B cell (primary cell): Measurements from ENCODE around the gene YIF1A. TPM values are rescaled to one million over a fixed set of nuclear protein-coding genes. Genes with fewer than 3 reads are reported as not detected.
A peak's percentile ranks its signal among the peaks of the same experiment; 100 is the strongest.

Experiments used
- ATAC-seq: fragments of 200-7000 bp; cut with Tn5 transposase; one replicate; pipeline ENCODE4 v1.10.0; 2021; ENCODE audit warnings: low read depth, mild to moderate bottlenecking, moderate number of reproducible peaks, moderate library complexity
- CTCF ChIA-PET: fragments of 350-600 bp; sonication (Branson Sonifier 250); formaldehyde crosslinking; loops from one replicate; lab custom pipeline; 2021; ENCODE audit warnings: antibody characterized with exemption, inconsistent platforms; lab: Charles Lee
- POLR2A ChIA-PET: fragments of 350-600 bp; sonication (Branson Sonifier 250); formaldehyde crosslinking; loops from one replicate; lab custom pipeline; 2021; ENCODE audit warnings: antibody characterized with exemption; lab: Charles Lee
- DNase-seq: peaks from one replicate; pipeline ENCODE4 v3.0.0; 2013
- H2AFZ ChIP-seq: 2 replicates; pipeline ENCODE4 v1.6.1; 2012; ENCODE audit warnings: mild to moderate bottlenecking, low read depth, low read length; ENCODE audit not compliant: insufficient read depth, poor library complexity, severe bottlenecking
- H3K27ac ChIP-seq, 2 donors: 1 replicate in 1 of 2; 2 replicates in 1 of 2; pipeline ENCODE4 v1.5.1; 2012 to 2013; ENCODE audit warnings: low read length in 2 of 2, mild to moderate bottlenecking in 2 of 2, moderate library complexity in 1 of 2
- H3K27me3 ChIP-seq, 4 experiments: fragments of 200-600 bp in 1 of 4; sonication (generic) in 1 of 4; replicated peaks in 1 of 4; 1 replicate in 2 of 4; 2 replicates in 2 of 4; pipeline versions ENCODE4 v1.6.1 to v1.7.0; 2013 to 2016; ENCODE audit warnings: low read length in 3 of 4, mild to moderate bottlenecking in 2 of 4, mixed read lengths in 1 of 4, moderate library complexity in 1 of 4; ENCODE audit not compliant: insufficient read depth in 4 of 4, control insufficient read depth in 3 of 4; ENCODE audit errors: control extremely low read depth in 1 of 4
- H3K36me3 ChIP-seq, 2 experiments: replicated peaks in 1 of 2; 1 replicate in 1 of 2; 2 replicates in 1 of 2; pipeline versions ENCODE4 v1.6.1 to v1.7.1; 2013; ENCODE audit warnings: low read length in 1 of 2; ENCODE audit not compliant: insufficient read depth in 2 of 2, control insufficient read depth in 1 of 2; ENCODE audit errors: control extremely low read depth in 1 of 2, extremely low read depth in 1 of 2
- H3K4me1 ChIP-seq, 2 donors: fragments of 200-600 bp in 1 of 2; sonication (generic) in 1 of 2; 1 replicate in 1 of 2; 2 replicates in 1 of 2; pipeline versions ENCODE4 v1.5.1 to v1.6.1; 2013 to 2017; ENCODE audit warnings: low read length in 2 of 2; ENCODE audit not compliant: control insufficient read depth in 2 of 2, insufficient read depth in 2 of 2
- H3K4me2 ChIP-seq: replicated peaks from 2 replicates; pipeline ENCODE3; 2012; ENCODE audit warnings: mild to moderate bottlenecking, low read depth, low read length; ENCODE audit not compliant: poor library complexity, severe bottlenecking
- H3K4me3 ChIP-seq, 5 experiments: fragments of 200-600 bp in 1 of 5; sonication (generic) in 1 of 5; 1 replicate in 3 of 5; 2 replicates in 2 of 5; pipeline versions ENCODE4 v1.5.1 to v1.7.0; 2011 to 2016; ENCODE audit warnings: low read length in 4 of 5, mild to moderate bottlenecking in 4 of 5, low read depth in 2 of 5, control low read depth in 1 of 5, moderate library complexity in 1 of 5; ENCODE audit not compliant: insufficient read depth in 1 of 5; ENCODE audit errors: control extremely low read depth in 1 of 5, extremely low read depth in 1 of 5
- H3K79me2 ChIP-seq: fragments of 200-600 bp; sonication (generic); one replicate; pipeline ENCODE4 v1.6.0; 2016; ENCODE audit warnings: low read length; ENCODE audit not compliant: control insufficient read depth, insufficient read depth
- H3K9ac ChIP-seq: fragments of 200-600 bp; sonication (generic); 2 replicates; pipeline ENCODE4 v1.6.1; 2017; ENCODE audit warnings: mild to moderate bottlenecking, low read length, moderate library complexity
- H3K9me3 ChIP-seq, 3 donors: one replicate each; pipeline versions ENCODE4 v1.6.1 to v1.7.1; 2013; ENCODE audit warnings: low read length in 2 of 3; ENCODE audit not compliant: control insufficient read depth in 2 of 3, insufficient read depth in 1 of 3; ENCODE audit errors: control extremely low read depth in 1 of 3
- H4K20me1 ChIP-seq: 2 replicates; pipeline ENCODE4 v1.6.0; 2012; ENCODE audit warnings: mild to moderate bottlenecking, low read length; ENCODE audit not compliant: insufficient read depth, control insufficient read depth, poor library complexity, severe bottlenecking
- H3K27ac Mint-ChIP-seq: one replicate; pipeline ENCODE4 v1.8.0; 2021; ENCODE audit warnings: mixed read lengths
- H3K27me3 Mint-ChIP-seq: one replicate; pipeline ENCODE4 v1.8.0; 2021; ENCODE audit warnings: mixed read lengths
- H3K4me1 Mint-ChIP-seq: one replicate; pipeline ENCODE4 v1.8.0; 2021; ENCODE audit warnings: mixed read lengths
- H3K4me3 Mint-ChIP-seq: one replicate; pipeline ENCODE4 v1.8.0; 2021; ENCODE audit warnings: mixed read lengths
- H3K9me3 Mint-ChIP-seq: one replicate; pipeline ENCODE4 v1.8.0; 2022; ENCODE audit warnings: mixed read lengths; ENCODE audit not compliant: insufficient read depth
- CTCF ChIP-seq: fragments of 200-600 bp; IDR thresholded peaks from one replicate; pipeline ENCODE4 v1.8.0; 2022; ENCODE audit warnings: antibody characterized with exemption, mild to moderate bottlenecking
- EZH2 ChIP-seq: IDR thresholded peaks from 2 replicates; pipeline ENCODE4 v1.6.1; 2012; ENCODE audit warnings: borderline replicate concordance, low read depth, mild to moderate bottlenecking, moderate library complexity, low read length; ENCODE audit not compliant: insufficient read depth, poor library complexity, severe bottlenecking
- WGBS: methylation state at CpG from one replicate; pipeline ENCODE4 v1.1.5; 2013; ENCODE audit warnings: missing lambda C conversion rate; ENCODE audit not compliant: insufficient coverage; 5-methylcytosine and 5-hydroxymethylcytosine counted together
- intact Hi-C: fragments of 100-400 bp; cut with micrococcal nuclease; formaldehyde crosslinking; loops from one replicate; pipeline ENCODE4 v1.10.0; 2022
- polyA plus RNA-seq: library from polyadenylated mRNA; depleted of rRNA; stranded (reverse); fragments of >200 nt; gene quantifications from 2 replicates; pipeline ENCODE4 v1.2.3, GENCODE V29; 2012
- total RNA-seq, 2 donors: library from RNA; stranded (reverse); fragments of 120-200 nt in 1 of 2; gene quantifications; 1 replicate in 1 of 2; 2 replicates in 1 of 2; pipeline versions ENCODE4 v1.2.3 to v1.2.4, GENCODE V29; 2013 to 2022

Gene YIF1A
- total and polyA plus RNA-seq, 2 donors (not counting 1 experiment from before 2014, with no cell fraction given): 43.9 to 95.0 TPM

GRCh38 chr11:66259956-66260355, 29.0 kb downstream of the YIF1A start:
- no peak overlapping the region for H3K4me3 ChIP-seq
- Mint-ChIP-seq H3K4me3 (no peak overlapping the region), H3K4me1 (peaks cover 25% of the 10 kb centered on the region), H3K27ac (no peak overlapping the region), H3K27me3 (no peaks in the 10 kb centered on the region), H3K9me3 (no peaks in the 10 kb centered on the region)
- H3K4me1 ChIP-seq: peaks cover 13 to 18% of the 10 kb centered on the region in 2 donors
- POLR2A ChIA-PET: no interaction called here
- no peak overlapping the region for H3K27ac ChIP-seq
- intact Hi-C loops: no loop called here
- no peaks in the 10 kb centered on the region for H3K9me3 ChIP-seq
- 95% methylated on average over 4 of the region's 4 CpGs for WGBS
- no peak overlapping the region for H3K9ac ChIP-seq
- ATAC-seq: no peak
- CTCF ChIA-PET: no interaction called here
- no peak overlapping the region for H3K4me2 ChIP-seq
- H4K20me1 ChIP-seq: peaks cover 16% of the 10 kb centered on the region
- H3K79me2 ChIP-seq: peaks cover 7% of the 10 kb centered on the region
- no peaks in the 10 kb centered on the region for H3K27me3 ChIP-seq
- no peak overlapping the region for H2AFZ ChIP-seq
- DNase-seq: no peak
- TF ChIP-seq CTCF: no peak
- TF ChIP-seq EZH2: no peak
- peaks cover 0 to 39% of the 10 kb centered on the region in 2 experiments for H3K36me3 ChIP-seq

GRCh38 chr11:66259225-66259624, 29.7 kb downstream of the YIF1A start:
- Histone ChIP-seq H3K4me3 (no peak overlapping the region), H3K9me3 (no peaks in the 10 kb centered on the region), H3K27me3 (no peaks in the 10 kb centered on the region), H3K36me3 (peaks cover 0 to 34% of the 10 kb centered on the region in 2 experiments), H2AFZ (no peak overlapping the region), H4K20me1 (peaks cover 16% of the 10 kb centered on the region), H3K4me2 (no peak overlapping the region), H3K27ac (no peak overlapping the region), H3K4me1 (peaks cover 13 to 18% of the 10 kb centered on the region in 2 donors), H3K9ac (no peak overlapping the region), H3K79me2 (peaks cover 7% of the 10 kb centered on the region)
- intact Hi-C loops: no loop called here
- peak overlapping the region; percentile 98 for H3K4me3 Mint-ChIP-seq
- POLR2A ChIA-PET: interaction anchor here (1.2 kb wide), 1 partner anchor 190 kb away, joined by 3 read pairs; no protein-coding TSS in a partner anchor
- H3K9me3 Mint-ChIP-seq: no peaks in the 10 kb centered on the region
- WGBS: 100% methylated on average over 2 of the region's 2 CpGs
- CTCF ChIA-PET: interaction anchor here (1.0 to 1.3 kb wide), 3 partner anchors 53 to 191 kb away, joined by 3 to 5 read pairs (median 3); no protein-coding TSS in a partner anchor
- H3K4me1 Mint-ChIP-seq: peaks cover 25% of the 10 kb centered on the region
- no peak for ATAC-seq
- no peaks in the 10 kb centered on the region for H3K27me3 Mint-ChIP-seq
- H3K27ac Mint-ChIP-seq: no peak overlapping the region
- no peak for TF ChIP-seq EZH2
- no peak for TF ChIP-seq CTCF
- DNase-seq: no peak
